Stimulated activated CD4-positive, alpha-beta T cell treated with anti-CD3 and anti-CD28 coated beads, Interleukin-1b, Interleukin-23, amount 100 ng/mL, for 4 hours (primary cell): ENCODE data around the gene RAP1A.

Experiments
- DNase-seq, 2 donors: peaks; one replicate each; pipeline ENCODE4 v3.0.0-alpha.2; 2020; ENCODE audit warnings: low read depth in 2 of 2

Gene RAP1A

DNA sequence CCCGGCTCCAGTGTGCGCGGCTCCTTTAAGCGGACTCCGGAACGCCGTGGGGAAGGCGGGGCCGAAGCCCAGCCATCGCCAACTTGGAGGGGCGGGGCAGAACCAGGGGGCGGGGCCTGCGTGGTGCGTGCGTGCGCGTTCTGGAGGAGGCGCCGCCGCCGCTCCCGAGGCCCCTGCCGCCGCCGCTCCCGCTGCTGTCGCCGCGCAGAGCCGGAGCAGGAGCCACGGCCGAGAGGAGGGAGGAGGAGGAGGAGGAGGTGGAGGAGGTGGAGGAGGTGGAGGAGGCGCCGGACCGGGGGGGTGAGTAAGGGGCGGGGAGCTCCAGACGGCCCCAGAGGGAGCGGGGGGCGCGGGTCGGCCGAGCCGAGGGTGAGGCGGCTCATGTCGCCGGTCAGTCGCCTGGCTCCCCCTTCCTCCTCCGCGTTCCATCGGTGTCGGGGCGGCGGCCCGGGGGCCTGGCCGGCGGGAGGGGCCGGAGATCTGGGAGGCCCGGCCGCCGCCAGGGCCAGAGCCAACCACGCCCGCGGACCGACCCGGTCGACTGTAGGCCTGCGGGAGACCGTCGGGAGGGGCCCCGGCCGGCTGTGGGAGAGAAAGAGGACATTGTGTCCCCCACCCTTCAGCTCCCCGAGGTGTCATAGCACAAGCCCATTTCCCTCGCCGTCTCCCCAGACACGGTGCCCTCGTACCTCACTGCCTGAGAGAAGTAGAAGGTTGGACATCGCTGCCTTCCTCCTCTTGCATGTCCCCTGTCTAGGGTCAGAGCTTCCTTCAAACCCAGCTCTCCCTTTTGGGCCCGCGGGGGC, at the start of gene RAP1A:
Gene RAP1A, plus strand, starts transcription at position 155 of the 806 bp plus-strand sequence. CDS start 71,572 bp downstream, outside the sequence.
- DNase-seq = peak; percentile 95 to 97

DNA sequence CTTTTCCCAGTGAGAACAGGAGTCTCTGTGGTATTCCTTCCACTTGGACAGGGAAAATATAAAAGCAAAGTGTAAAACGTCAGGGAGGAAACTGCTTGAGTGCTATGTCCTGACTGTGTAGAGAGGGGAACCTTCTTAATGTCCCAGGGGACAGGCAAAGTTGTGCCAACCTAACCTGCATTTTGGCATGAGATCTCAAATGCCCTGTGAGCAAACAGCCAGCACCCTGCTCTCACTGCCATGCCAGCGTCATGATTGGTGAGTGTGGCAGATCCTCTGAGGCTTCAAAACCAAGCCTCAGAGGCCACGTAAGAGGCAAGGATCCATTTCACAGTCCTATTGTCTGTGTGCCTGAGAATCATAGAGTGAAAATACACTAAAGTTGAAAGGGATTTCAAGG, 49.7 kb upstream of the RAP1A start:
- no peak for DNase-seq

DNA sequence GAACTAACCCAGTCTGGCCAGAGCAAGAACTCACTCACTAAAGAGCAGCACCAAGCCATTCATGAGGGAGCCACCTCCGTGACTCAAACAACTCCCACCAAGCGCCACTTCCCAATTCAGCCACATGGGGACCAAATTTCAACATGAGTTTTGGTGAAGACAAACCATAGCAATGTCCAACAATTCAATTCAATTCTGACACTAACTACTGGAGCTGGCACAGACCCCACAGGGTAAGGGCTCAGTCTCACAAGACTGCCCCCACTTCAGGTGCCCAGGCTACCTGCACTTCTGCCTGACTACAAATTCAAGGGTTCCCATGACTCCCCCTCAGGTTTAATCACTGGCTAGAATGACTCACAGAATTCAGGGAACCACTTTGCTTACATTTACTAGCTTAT, 48.8 kb upstream of the RAP1A start:
- peak; percentile 8 to 31 for DNase-seq

DNA sequence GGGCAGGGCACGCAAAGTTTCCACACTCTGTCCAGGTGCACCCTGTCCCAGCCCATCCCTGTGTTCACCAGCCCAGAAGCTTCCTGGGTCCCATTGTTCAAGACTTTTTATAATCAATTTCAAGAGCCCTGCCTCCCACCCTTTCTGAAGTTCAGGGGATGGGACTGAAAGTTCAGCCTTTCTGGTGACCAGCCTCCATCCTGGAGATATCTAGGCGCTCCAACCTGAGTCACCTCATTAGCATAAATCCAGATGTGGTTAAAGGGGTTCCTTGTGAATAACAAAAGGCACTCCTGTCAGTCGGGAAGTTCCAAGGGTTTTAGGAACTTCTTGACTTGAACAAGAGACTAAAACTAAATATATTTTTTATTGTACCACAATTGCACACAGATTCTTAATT, 48.4 kb upstream of the RAP1A start:
- no peak for DNase-seq

DNA sequence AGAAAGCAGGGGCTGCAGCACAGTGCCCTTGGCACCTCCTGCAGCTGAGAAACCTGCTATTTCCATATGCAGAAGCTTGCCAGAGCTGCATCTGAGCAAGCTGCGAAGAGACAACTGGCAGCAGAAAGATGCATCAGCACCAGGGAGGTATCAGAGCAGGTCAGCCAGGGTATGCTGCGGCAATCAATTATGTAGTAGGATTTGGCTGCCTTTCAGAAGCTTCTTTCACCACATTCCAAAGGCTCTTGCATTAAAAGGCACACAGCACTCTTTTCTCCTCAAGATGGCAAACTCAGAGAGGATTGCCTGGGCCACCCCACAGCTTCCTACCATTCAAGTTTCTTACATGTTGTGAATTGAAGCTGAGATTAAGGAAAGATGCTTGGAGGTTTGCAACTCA, 47.6 kb upstream of the RAP1A start:
- no peak for DNase-seq

DNA sequence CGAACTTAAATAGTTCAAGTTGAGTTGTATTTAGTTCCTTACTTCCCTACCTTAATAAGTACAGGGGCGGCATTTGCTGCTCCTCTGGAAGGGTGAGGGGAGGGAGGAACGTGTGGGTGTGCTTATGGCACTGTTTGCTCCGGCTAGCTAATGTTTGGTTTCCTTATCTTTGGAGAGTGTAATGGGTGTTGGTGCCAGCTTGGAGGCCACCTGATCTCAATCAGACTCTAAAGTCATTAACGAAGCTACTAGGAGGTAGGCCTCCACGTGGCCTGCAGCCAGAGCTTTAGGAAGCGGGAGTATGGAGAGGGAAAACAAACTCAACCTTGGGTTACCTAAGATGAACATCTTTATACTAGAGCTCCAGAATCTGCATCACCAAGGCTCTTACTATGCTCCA, 43.0 kb upstream of the RAP1A start:
- no peak for DNase-seq

DNA sequence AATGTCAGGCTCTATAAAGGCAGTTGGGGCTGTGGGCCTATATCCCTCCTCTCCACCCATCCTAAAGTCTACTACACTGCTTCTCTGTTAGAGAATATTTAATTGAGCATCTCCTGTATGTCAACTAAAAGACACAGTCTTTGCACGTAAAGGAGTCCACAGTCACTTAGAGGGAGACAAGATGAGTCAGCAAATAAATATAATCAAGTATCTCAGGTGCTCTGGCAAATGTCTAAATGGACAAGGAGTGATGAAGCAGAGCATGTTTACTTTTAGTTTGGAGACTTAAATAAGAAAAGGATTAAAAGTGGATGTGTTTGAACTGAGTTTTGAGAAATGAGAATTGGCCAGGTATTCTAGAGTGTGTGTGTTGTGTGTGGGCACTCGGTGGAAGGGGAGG, 41.8 kb upstream of the RAP1A start:
- no peak for DNase-seq

DNA sequence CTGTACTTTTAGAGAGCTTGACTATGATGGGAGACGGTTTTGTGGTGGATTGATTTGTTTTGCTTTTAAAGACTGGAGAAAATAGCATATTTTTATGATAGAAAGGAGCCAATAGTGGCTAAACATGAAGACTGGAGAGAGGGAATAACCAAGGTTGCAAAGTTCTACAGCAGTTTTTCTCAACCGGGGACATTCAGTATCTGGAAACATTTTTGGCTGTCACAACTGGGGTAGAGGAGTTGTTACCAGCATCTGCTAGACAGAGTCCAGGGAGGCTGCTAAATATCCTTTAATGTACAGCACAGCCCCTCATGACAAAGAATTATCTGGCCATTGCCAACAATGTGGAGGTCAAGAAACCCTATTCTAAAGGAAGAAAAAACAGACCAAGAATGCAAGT, 38.4 kb upstream of the RAP1A start:
- DNase-seq = no peak

DNA sequence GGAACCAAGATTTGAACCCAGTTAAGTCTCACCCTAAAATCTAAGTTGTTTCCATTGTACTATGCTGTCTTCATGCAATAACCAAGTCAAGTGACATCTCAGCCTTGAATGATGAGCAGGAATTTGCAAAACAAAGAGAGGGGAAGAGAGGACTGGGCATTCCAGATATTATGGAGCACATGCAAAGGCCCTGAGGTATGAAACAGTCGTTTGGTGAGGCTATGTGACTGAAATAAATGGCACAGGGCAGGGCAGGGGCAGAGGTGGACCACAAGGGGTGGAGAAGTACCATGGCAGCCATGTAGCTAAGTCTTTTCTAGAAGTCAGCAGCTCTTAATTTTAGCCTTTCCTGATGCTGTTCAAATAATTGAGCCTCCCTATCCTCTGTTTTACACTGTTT, 37.6 kb upstream of the RAP1A start:
- no peak for DNase-seq

DNA sequence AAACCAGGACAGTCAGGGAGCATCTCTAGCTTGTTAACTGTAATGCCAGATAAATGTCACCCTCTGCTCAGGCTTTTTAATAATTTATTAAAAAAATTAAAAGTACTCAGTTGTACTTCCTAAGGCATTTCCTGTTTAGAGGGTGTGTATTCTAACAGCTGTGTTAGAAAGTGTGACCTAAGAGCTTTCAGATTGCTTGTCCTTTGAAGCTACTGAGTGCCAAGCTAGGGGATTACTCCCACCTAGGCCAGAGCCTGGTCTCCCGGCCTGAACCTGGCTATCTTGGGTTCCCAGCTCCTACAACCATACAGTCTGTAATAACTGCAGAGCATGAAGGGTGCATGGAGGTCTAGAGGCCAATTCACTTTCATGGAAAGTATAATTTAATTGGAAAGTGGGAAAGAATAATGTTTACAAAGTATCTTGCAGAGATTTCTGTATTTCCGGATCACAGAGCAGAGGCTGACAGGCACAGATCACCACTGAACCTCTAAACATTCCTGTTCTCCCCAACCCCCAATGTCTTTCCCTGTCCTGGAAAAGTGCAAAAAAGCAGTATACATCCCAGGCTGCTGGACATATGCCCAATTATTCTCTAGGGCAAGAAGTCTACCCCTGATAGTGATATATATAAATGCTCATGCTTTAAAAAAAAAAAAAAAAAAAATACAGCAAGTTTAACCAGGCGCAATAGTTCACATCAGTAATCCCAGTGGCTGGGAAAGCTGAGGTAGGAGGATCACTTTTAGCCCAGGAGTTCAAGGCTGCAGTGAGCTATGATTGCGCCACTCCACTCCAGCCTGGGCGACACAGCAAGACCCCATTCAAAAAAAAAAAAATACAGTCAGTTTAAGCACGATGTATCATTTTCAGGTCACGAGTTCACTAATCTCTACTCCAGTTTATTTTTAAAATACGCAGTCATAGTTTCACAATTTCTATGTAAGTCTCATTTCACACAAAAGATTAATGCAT, 36.7 kb upstream of the RAP1A start:
- DNase-seq = no peak

DNA sequence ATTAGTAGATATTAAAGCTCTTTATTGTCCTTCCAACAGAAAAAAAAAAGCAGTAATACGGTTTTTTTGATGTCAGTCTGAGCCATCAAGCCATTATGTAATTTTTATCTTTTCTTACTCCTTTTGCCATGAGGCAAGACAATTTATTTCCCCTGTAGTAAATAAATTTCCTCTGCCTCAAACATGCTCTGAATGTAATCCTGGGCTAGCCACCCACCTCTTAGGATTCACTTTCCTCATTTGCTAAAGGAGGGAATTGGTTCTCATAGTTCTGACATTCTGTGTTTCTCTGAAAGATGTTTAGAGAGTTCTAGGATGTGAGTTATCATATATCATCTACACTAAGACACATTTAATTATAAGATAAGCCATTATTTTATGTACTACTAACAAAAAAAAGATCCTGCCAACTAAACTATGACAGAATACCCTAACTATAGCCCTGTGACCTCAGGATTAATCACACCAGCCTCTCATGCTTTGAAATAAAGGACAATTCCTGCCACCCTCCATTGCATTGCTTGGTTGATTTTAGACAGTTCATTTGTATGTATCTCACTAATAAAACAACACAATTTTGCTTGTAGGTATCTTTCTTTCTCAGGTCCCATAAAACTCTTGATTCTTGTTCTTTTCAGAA, 34.0 kb upstream of the RAP1A start:
- DNase-seq = no peak

DNA sequence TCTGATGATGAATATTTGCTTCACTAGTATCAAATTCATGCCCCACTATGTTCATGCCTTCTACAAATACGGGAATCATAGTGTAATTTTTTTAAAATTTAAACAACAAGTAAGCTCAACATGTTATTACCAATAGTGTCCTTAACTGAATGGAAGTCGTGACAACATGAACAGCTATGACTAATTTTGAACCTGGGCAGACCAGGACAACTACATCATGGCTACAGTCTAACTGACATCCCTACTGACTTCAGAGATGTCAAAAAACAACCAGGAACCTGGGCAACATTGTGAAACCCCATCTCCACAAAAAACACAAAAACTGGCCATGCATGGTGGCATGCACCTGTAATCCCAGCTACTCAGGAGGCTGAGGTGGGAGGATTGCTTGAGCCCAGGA, 33.5 kb upstream of the RAP1A start:
- no peak for DNase-seq

DNA sequence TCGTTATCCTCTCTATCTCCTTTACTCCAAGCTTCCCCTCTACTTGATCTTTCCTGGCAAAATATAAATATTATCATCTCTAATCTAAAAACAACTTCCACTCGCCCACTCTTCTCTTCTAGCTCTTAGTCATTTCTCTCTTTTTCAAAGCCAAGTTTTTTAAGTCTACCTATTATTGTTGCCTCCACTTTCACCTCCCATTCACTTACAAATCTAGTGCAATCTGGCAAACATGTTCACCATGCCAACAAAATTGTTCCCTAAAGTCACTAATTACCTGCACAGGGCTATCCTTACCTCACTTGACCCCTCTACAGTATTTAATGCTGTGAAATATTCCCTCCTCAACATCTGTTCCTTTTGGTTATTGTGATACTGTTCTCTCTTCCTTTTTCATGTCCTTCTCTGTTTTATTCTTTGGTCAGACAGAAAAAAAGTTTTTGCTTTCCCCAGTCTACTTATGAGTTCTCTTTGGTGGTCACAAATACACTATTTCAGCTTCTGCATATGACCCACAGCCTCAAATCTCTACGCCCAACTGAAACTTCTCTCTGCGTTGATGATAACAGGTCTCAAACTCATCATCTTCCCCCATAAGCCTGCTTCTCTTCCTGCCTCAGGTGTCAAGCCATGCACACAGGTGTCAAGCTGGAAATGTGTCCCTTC, 31.9 kb upstream of the RAP1A start:
- DNase-seq = no peak

DNA sequence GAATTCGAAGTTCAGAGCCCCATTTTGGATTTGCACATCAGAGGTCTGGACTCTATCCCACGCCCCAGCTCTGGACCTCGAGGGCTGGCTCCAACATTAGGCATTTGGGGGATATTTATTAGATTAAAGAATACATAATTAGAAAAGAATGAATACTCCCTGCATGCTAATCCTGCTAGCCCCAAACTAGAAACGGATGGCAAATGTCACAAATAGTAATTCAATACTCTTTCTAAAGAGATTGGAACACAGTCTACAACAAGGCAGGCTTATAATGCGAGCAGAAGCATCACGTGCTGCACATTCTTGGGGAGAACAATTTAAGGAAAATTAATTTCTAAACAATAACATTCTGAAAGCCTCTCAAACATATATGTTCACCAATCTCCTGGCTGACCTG, 27.7 kb upstream of the RAP1A start:
- DNase-seq = no peak

DNA sequence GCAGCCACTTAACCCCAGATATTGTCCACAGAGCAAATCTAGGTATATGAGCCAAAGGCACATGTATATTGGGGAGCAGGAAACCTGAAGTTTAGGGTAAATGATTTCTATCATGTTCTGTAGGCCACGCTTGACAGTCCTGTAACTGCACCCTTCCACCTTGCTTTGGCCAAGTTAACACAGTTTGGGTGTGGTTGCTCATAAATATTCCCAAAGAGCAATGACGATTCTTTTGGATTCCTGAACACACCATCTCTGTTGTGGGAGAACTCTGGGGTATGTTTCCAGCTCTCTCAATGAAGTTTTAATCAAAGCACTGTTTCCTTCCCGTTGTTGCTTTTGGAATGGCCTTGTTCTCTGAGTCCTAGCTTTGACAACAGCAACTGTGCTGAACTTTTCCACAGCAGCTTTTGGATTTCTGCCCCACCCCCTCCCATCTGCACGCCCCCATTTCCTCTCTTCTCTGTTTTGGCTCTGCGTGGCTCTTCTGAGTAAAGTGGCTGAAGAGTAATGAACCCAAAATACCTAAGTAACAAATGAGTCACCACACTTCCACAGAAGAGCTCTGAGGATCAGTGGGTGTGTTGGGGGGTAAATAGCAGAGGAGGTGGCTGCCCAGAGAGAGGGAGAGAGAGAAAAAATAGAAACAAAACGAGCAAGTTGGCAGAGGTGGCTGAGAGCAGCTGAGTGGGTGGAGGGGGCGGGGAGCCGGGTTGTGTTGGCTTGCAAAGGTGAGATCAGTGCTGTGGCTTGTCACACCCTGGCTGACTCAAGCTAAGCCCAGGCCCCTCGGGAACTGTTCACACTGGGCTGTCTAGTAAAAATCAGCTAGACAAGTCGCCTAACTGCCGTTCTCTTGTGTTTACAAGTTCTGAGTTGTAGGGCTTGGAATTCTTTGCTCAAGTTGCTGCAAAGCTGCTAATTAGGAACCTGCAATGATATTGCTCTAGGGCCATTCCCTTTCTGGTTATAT, 26.9 kb upstream of the RAP1A start:
- peak; percentile 93 to 96 for DNase-seq

DNA sequence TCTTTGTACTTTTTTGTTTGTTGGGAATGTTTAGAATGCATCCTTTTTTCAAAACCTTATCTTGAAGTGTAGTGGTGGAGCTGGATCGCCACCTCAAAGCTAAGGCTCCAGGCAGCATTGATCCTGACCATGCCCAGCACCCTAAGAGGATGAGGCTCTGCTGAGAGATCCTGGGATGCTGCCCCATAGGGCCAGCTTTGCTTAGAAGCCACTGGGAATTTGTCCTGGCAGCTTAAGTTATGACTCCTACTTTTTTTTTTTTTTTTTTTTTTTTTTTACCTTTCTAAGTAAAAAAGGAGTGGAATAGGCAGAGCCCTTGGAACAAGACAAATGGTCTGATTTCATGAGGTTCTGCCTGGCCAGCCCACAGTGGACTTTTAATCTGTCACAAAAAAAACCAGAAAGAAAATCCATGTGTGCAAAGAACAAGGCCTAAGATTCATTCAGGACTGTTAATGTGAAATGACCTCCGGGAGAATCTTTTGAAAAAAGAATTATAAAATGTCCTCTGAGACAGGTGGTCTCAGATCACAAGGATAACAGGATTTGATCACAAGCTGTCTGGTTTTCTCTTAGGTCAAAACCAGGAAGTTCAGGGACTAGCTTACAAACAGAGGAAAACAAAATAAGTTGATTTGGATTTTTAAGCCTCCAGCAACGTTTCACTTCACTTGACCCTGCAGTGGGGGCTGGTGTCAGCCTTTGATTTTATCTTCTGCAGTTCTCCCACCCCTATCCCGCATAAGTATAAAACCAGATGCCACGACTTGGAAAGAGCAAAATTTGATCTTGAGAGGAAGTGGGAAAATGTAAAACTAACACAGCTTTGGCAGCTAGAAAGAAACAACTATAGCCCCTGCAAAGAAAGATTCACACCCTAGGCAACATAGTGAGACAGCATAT, 25.9 kb upstream of the RAP1A start:
- DNase-seq = no peak

DNA sequence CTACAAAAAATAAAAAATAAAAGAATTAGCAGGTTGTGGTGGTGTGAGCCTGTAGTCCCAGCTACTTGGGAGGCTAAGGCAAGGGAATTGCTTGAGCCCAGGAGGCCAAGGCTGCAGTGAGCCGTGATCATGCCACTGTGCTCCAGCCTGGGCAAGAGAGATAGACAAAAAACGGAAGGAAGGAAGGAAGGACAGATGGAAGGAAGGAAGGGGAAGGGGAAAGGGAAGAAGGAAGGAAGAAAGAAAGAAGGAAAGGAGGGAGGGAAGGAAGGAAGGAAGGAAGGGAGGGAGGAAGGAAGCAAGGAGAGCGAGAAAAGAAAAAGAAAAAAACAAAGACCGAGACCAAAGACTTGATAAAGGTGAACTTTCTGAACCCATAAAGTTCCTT, 25.3 kb upstream of the RAP1A start:
- DNase-seq = no peak

DNA sequence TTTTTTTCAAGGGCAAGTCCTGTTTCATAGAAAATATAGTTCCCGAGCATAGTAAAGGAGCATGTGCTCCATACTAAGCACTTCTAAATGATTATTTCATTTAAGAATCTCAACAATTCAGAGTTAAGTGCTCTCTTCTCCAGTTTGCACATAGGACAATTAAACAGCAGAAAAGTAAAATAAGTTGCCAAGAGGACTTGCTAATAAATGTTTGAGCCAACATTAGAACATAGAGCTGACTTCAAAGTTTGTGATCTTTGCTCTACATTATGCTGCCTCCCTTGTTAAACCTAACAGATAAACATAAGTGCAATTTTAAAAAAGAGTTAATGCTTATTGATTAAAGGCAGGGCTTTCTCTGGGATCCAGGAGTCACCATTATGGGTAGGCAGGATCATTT, 23.8 kb upstream of the RAP1A start:
- no peak for DNase-seq

DNA sequence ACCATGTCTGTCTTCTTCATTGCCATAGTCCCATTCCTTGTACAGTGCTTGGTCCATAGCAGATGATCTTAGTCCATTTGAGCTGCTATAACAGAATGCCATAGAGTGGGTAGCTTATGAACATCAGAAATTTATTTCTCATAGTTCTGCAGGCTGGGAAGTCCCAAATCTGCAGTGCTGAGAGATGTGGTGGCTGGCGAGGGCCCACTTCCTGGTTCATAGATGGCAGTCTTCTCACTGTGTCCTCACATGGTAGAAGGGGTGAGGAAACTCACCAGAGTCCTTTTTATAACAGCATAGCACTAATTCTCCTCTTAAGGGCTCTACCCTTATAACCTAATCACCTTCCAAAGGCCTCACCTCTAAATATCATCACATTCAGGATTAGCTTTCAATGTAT, 23.1 kb upstream of the RAP1A start:
- DNase-seq = peak; percentile 38 to 57

DNA sequence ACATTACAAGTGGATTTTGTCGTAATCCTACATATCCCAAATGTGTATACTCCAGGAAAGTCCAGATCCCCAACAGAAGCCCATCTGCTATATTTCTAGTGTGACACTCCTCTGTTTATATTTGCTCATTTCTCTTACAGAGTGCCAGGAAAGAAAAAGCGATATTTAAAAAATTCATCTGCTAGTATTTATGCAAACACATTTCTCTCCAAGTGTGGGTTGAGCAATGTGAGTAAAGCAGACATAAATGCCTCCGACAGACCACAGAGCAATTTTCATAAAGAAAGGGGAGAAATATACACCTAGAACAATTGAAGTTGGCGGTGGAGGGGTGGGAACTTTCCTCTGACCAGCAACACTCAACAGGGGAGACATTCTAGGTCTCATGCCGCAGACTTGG, 22.2 kb upstream of the RAP1A start:
- DNase-seq = no peak
